Tibial nerve (tissue), 4 donors: ENCODE measurements around the gene ADAM19.

Experiments used
- EP300 ChIP-seq, 2 donors: sonication (generic); formaldehyde crosslinking; IDR thresholded peaks; one replicate each; pipeline ENCODE4 v1.6.1; 2017; ENCODE audit warnings: antibody characterized with exemption in 2 of 2, mild to moderate bottlenecking in 1 of 2
- POLR2A ChIP-seq, 2 donors: fragments of 450-650 bp; IDR thresholded peaks; one replicate each; pipeline ENCODE4 v1.6.1; 2017; ENCODE audit warnings: antibody characterized with exemption in 2 of 2, mild to moderate bottlenecking in 2 of 2, moderate library complexity in 2 of 2
- TF ChIP-seq, protein P1 (sequence below), 5 experiments: fragments of 200-600 bp in 3 of 5; fragments of 450-650 bp in 2 of 5; sonication (generic) in 3 of 5; IDR thresholded peaks; one replicate each; pipeline ENCODE4 v1.5.1; 2016 to 2019; ENCODE audit warnings: antibody characterized with exemption in 5 of 5, mild to moderate bottlenecking in 3 of 5, moderate library complexity in 2 of 5

DNA sequence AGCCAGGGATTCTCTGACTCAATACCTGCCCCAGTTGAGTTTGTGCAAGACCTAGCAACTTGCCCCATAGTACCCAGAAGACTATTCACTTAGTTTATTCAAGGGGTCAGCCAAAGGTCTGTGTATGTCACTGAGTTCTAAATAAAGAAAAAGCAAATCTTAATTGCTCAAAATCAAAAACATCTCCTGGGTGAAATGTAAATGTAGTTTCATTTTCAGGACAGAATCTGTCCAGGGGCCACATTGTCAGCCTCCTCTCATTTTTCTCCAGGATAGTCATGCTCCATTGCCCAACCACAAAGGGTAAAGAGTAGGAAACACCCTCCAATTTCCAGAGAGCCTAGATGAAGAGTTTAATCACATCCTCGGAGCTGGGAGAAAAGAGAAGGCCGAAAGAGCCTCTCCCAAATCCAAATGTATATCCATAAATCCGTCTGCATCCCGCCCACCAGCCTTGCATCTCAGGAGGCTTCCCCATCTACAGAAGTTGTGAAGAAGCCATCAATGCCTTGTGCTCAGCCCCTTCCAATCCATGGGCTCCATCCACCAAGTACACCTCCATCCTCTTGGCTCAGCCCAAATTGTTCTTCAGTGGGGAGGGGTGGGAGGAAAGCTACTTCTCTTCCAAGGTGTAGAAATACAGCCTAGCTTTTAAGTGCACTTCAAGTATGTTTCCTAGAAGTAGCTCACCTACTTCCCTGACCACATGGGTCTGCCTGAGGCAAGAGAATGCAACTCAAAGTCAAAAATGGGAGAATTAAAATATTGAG lies 26.9 kb downstream of the ADAM19 start:
- TF ChIP-seq, protein P1, sequence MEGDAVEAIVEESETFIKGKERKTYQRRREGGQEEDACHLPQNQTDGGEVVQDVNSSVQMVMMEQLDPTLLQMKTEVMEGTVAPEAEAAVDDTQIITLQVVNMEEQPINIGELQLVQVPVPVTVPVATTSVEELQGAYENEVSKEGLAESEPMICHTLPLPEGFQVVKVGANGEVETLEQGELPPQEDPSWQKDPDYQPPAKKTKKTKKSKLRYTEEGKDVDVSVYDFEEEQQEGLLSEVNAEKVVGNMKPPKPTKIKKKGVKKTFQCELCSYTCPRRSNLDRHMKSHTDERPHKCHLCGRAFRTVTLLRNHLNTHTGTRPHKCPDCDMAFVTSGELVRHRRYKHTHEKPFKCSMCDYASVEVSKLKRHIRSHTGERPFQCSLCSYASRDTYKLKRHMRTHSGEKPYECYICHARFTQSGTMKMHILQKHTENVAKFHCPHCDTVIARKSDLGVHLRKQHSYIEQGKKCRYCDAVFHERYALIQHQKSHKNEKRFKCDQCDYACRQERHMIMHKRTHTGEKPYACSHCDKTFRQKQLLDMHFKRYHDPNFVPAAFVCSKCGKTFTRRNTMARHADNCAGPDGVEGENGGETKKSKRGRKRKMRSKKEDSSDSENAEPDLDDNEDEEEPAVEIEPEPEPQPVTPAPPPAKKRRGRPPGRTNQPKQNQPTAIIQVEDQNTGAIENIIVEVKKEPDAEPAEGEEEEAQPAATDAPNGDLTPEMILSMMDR (IDR thresholded peaks at IDR 0.05): no peak
- TF ChIP-seq POLR2A (IDR thresholded peaks at IDR 0.05) (no peak), EP300 (IDR thresholded peaks at IDR 0.05) (peak in 1 of 2 donors; percentile 69)
